GM19023 (cell line): ENCODE data around the gene SLC6A20.
"Not testable (repeated sequence)": the region's sequence is repeated elsewhere in the genome, so short reads cannot be mapped to it uniquely, and the experiment has no call there.

Experiments used
- ATAC-seq: cut with Tn5 transposase; IDR thresholded peaks from one replicate; pipeline ENCODE4 v1.9.1; 2021; ENCODE audit warnings: mild to moderate bottlenecking, moderate library complexity; ENCODE audit not compliant: unreplicated experiment

Gene SLC6A20

GRCh38 chr3:45761831-45762230, 34.5 kb downstream of the SLC6A20 start:
- no peak for ATAC-seq

- no peak for ATAC-seq
Observed at GRCh38 chr3:45760878-45761711, 35.2 kb downstream of the SLC6A20 start.

- no peak for ATAC-seq
Observed at GRCh38 chr3:45759851-45760250, 36.5 kb downstream of the SLC6A20 start.

- ATAC-seq, result no peak
Observed at GRCh38 chr3:45758871-45759270, 37.5 kb downstream of the SLC6A20 start.

- ATAC-seq, result not testable (repeated sequence)
Observed at GRCh38 chr3:45757141-45757540, 39.2 kb downstream of the SLC6A20 start.

GRCh38 chr3:45756055-45756454, 40.3 kb downstream of the SLC6A20 start:
- ATAC-seq, result no peak

DNA sequence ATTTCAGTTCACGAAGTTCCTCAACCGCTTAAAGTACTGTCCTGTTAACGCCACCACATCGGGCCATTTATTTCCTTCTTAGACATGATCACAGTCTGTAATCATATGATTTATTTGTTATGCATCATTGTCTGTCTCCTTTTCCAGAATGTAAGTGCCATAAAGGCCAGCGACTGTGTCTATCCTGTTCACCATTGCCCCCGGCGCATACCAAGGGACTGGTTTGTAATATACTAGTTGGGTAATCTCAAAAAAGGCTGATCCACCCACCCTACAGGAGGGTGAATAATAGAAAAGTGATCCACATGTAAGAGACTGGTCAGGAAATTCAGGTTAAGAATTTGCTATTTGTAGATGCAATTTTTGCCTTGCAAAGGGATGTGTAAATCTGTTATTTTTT, 41.9 kb downstream of the SLC6A20 start:
- ATAC-seq, result no peak

DNA sequence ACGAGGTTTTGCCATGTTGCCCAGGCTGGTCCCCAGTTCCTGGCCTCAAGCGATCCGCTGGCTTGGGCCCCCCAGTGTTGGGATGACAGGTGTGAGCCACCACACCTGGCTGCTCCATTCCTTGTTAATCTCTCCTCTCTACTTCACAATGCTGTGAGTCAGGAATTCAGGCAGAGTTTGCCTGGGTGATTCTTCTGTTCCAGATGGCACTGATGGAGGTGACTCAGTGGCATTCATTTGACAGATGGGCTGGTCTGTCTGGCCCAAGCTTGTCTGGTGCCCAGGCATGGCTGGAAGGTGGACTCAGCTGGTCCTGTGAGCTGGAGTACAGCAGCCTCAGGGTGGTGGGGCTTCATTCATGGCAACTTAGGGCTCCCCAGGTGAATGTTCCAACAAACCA, 43.2 kb downstream of the SLC6A20 start:
- ATAC-seq, result no peak

DNA sequence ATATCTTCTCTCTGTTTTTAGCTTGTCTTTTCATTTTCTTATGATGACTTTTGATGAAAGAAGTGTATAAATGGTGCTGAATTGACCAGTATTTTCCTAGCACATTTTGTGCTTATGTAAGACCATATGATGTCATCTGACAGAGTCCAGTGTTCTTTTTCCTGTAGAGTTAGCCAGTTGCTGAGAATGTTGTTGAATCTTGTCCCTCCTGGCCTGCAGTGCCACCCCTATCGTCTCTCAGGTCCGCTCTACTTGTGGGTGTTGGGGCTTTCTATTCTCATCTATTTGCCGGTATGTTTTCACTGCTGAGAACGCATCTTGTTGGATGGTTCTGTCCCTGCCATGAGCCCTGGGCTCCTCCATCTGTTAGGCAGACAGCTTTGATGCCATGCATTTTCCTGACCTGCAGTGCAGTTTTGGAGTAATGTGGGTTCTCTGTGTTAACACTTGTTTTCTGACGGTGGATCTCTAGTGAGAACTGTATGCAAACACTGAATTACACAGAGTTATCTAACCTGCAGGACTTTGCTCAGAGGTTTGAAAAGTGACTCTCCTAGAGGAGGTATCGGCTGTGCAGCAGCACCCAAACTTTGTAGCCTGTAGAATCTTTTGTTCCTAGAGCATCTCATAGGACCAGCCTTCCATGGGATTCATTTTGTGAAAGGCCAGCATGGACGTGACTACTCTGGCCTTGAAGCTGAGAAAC, 44.6 kb downstream of the SLC6A20 start:
- no peak for ATAC-seq

- no peak for ATAC-seq
Observed at GRCh38 chr3:45749880-45750279, 46.5 kb downstream of the SLC6A20 start.

- not testable (repeated sequence) for ATAC-seq
Observed at GRCh38 chr3:45749036-45749600, 47.2 kb downstream of the SLC6A20 start.

DNA sequence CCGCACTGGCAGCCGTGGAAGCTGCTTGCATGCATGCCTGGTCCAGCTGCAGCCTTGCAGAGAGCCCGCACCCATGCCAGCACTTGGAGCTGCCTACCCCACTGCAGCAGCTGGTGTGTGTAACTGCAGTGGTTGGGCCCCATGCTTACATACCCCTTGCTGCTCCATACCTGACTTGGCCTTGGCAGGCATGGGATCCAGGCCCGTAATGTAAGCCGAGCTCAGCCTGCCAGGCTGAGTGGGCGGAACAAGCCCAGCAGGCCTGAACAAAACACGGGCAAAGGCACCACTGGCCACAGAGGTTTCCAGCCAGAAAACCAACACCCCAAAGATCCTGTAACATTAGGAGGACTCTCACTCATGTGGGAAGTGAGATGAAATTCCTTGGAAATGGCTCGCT, 48.3 kb downstream of the SLC6A20 start:
- ATAC-seq, result no peak

GRCh38 chr3:45746777-45747622, 49.3 kb downstream of the SLC6A20 start:
- no peak for ATAC-seq

DNA sequence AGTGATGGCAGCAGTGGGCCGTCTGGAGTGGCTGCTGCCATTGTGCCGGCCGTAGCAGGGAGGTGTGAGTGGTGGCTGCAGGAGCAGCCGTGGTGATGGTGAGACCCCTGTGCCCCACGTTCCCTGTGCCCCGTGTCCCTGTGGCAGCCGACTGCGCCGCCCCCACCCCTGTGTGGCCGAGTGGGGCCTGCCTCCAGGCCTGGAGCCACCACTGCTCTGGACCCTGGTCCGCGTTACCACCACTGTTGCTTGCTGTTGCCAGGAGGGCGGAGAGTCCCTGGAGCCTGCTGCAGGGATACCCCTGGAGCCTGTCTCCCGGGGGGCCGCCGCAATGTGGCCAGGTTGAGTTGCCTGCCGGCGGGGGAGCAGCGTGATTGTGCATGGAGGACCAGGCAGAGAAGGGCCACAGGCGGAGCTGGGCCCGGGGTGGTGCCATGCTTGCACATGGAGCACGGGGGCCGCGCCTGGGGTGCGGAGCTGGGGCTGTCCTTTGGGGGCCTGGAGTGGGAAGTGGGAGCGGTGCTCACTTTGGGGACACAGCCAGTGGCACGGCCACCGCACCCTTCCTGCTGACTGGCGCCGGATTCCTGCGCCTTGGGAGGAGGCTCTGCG, 50.1 kb downstream of the SLC6A20 start:
- no peak for ATAC-seq

DNA sequence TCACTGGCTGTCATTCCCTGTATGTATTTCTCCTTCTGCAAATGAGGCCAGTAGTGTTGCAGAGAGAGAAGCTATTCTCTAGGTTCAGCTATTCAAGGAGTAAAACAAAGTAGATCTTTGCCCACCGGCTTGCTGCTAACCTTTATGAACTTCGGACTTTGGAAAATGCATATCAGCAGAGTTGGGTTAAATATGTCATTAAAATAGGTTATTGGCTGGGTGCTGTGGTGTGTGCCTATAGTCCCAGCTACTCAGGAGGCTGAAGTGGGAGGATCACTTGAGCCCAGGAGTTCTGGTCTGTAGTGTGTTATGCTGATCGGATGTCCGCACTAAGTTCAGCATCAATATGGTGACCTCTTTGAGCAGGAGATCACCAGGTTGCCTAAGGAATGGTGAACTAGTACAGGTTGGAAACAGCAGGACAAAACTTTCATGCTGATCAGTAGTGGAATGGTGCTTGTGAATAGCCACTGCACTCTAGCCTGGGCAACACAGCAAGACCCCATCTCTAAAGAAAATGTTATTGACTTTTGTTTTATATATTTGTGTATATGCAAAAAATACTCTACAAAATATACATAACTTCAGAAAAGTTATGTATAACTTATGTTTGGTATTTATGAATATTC, 53.8 kb downstream of the SLC6A20 start:
- no peak for ATAC-seq

DNA sequence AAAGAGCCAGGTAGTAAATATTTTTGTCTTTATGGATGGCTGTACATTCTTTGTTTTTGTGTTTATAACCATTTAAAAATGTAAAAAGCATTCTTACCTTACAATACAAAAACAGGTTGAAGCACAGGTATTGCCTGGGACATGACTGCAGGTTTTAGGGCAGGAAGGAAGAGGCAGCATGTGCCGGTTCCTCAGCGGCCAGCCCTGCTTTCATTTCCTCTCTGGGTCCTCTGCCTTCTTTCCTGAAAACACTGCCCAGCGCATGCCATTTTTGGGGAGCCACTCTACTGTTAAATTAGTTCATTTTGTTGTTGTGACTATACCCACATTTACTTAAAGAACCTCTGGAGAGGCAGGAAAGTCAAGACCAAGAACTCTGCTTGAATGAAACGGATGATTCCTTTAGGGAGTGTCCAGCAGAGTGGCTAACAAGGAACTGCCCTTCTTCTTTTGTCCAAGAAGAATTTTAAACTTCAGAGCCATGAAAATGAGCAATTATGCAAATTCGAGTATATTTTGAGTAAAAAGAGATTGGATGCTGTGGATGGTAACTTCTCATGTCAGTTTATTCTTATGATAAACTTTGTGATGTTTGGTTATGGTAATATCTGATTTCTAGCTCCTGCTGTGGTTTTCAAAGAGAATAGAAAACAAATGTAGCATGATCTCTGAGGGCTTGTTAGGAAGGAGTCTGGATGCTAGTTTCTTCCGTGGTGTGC, 54.4 kb downstream of the SLC6A20 start:
- ATAC-seq, result no peak

- no peak for ATAC-seq
Observed at GRCh38 chr3:45741247-45741646, 55.1 kb downstream of the SLC6A20 start.

GRCh38 chr3:45739991-45740390, 56.3 kb downstream of the SLC6A20 start:
- no peak for ATAC-seq

- no peak for ATAC-seq
Observed at GRCh38 chr3:45737234-45737633, 59.1 kb downstream of the SLC6A20 start.

- no peak for ATAC-seq
Observed at GRCh38 chr3:45736707-45737106, 59.6 kb downstream of the SLC6A20 start.
